Neural progenitor cell (in vitro differentiated cells): ENCODE data around the gene WRAP73. TPM values are rescaled to one million over a fixed set of nuclear protein-coding genes. Genes with fewer than 3 reads are reported as not detected.

ENCODE experiments used
- DNase-seq: peaks from one replicate; pipeline ENCODE4 v3.0.0-alpha.2; 2016; ENCODE audit warnings: low spot score
- H2AFZ ChIP-seq: fragments of 200-600 bp; sonication (generic); replicated peaks from 2 replicates; pipeline ENCODE4 v1.6.1; 2016; ENCODE audit warnings: antibody characterized with exemption
- H3F3A ChIP-seq: fragments of 200-600 bp; sonication (generic); 2 replicates; pipeline ENCODE4 v1.6.1; 2016; ENCODE audit warnings: antibody characterized with exemption, low read depth
- H3K27ac ChIP-seq: fragments of 200-600 bp; sonication (generic); 2 replicates; pipeline ENCODE4 v1.5.1; 2016; ENCODE audit warnings: mild to moderate bottlenecking
- H3K27me3 ChIP-seq: fragments of 200-600 bp; sonication (generic); 2 replicates; pipeline ENCODE4 v1.6.1; 2016; ENCODE audit warnings: mild to moderate bottlenecking, moderate library complexity
- H3K36me3 ChIP-seq: fragments of 200-600 bp; sonication (generic); 2 replicates; pipeline ENCODE4 v1.5.1; 2016
- H3K4me1 ChIP-seq: fragments of 200-600 bp; sonication (generic); 2 replicates; pipeline ENCODE4 v1.6.1; 2016; ENCODE audit warnings: mixed run types
- H3K4me2 ChIP-seq: fragments of 200-600 bp; sonication (generic); 2 replicates; pipeline ENCODE4 v1.6.1; 2016
- H3K4me3 ChIP-seq: fragments of 200-600 bp; sonication (generic); 2 replicates; pipeline ENCODE4 v1.5.1; 2016
- H3K79me2 ChIP-seq: fragments of 200-600 bp; sonication (generic); 2 replicates; pipeline ENCODE4 v1.6.1; 2016; ENCODE audit warnings: low read depth
- H3K9ac ChIP-seq: fragments of 200-600 bp; sonication (generic); 2 replicates; pipeline ENCODE4 v1.6.1; 2016
- H3K9me3 ChIP-seq: fragments of 200-600 bp; sonication (generic); 2 replicates; pipeline ENCODE4 v1.5.1; 2016; ENCODE audit warnings: low read depth
- H4K20me1 ChIP-seq: fragments of 200-600 bp; sonication (generic); 2 replicates; pipeline ENCODE4 v1.6.1; 2016; ENCODE audit warnings: low read depth
- H3K27ac Mint-ChIP-seq: 3 replicates; pipeline ENCODE4 v1.8.0; 2021; ENCODE audit warnings: mixed read lengths
- H3K27me3 Mint-ChIP-seq: 2 replicates; pipeline ENCODE4 v1.8.0; 2022; ENCODE audit warnings: low read depth, mild to moderate bottlenecking, inconsistent platforms, moderate library complexity, mixed read lengths; ENCODE audit not compliant: insufficient read depth
- H3K36me3 Mint-ChIP-seq: 3 replicates; pipeline ENCODE4 v1.8.0; 2021; ENCODE audit warnings: mixed read lengths
- H3K4me1 Mint-ChIP-seq: 3 replicates; pipeline ENCODE4 v1.8.0; 2021; ENCODE audit warnings: mixed read lengths
- H3K4me3 Mint-ChIP-seq: 3 replicates; pipeline ENCODE4 v1.8.0; 2021; ENCODE audit warnings: mild to moderate bottlenecking, moderate library complexity, mixed read lengths
- H3K9me3 Mint-ChIP-seq: 3 replicates; pipeline ENCODE4 v1.8.0; 2020; ENCODE audit warnings: mixed read lengths
- CTCF ChIP-seq: fragments of 200-600 bp; sonication (generic); IDR thresholded peaks from 2 replicates; pipeline ENCODE4 v1.5.1; 2017; ENCODE audit warnings: antibody characterized with exemption, mild to moderate bottlenecking
- EZH2 ChIP-seq: fragments of 200-600 bp; sonication (generic); IDR thresholded peaks from 2 replicates; pipeline ENCODE4 v1.6.1; 2017; ENCODE audit warnings: antibody characterized with exemption, mild to moderate bottlenecking, moderate library complexity
- EZH2phosphoT487 ChIP-seq: fragments of 200-600 bp; sonication (generic); IDR thresholded peaks from 2 replicates; pipeline ENCODE4 v1.6.1; 2017; ENCODE audit warnings: antibody characterized with exemption
- total RNA-seq: library from RNA; depleted of rRNA; stranded (reverse); fragments of >200 nt; gene quantifications from 2 replicates; pipeline ENCODE4 v1.2.3, GENCODE V29; 2015; ENCODE audit warnings: low replicate concordance

Gene WRAP73
- total RNA-seq, 1 donor from 2014 or later = 12.0 TPM

- DNase-seq = no peak
- no peaks in the 10 kb centered on the region for H3K9me3 Mint-ChIP-seq
- H4K20me1 ChIP-seq = no peaks in the 10 kb centered on the region
- no peak overlapping the region for H3K4me3 Mint-ChIP-seq
- H3K27me3 Mint-ChIP-seq = no peaks in the 10 kb centered on the region
- H3K4me3 ChIP-seq = no peak overlapping the region
- no peak overlapping the region for H3K27ac ChIP-seq
- H3K27me3 ChIP-seq = no peaks in the 10 kb centered on the region
- TF ChIP-seq EZH2 = no peak
- TF ChIP-seq EZH2phosphoT487 = no peak
- TF ChIP-seq CTCF = no peak
- no peak overlapping the region for H2AFZ ChIP-seq
- peaks cover 55% of the 10 kb centered on the region for H3K4me1 Mint-ChIP-seq
- no peak overlapping the region for H3K9ac ChIP-seq
- H3K79me2 ChIP-seq = no peaks in the 10 kb centered on the region
- H3K27ac Mint-ChIP-seq = peak overlapping the region; percentile 88
- no peaks in the 10 kb centered on the region for H3F3A ChIP-seq
- no peaks in the 10 kb centered on the region for H3K36me3 Mint-ChIP-seq
- no peaks in the 10 kb centered on the region for H3K36me3 ChIP-seq
- peaks cover 38% of the 10 kb centered on the region for H3K4me1 ChIP-seq
- H3K4me2 ChIP-seq = peak overlapping the region; percentile 52
- no peaks in the 10 kb centered on the region for H3K9me3 ChIP-seq
These were observed 56.2 kb downstream of the WRAP73 start for GRCh38 chr1:3593745-3594144.

GRCh38 chr1:3593334-3593733 is 56.6 kb downstream of the WRAP73 start:
- Mint-ChIP-seq H3K36me3 (no peaks in the 10 kb centered on the region), H3K27ac (no peak overlapping the region), H3K27me3 (no peaks in the 10 kb centered on the region), H3K4me1 (peaks cover 54% of the 10 kb centered on the region), H3K9me3 (no peaks in the 10 kb centered on the region), H3K4me3 (no peak overlapping the region)
- H3K36me3 ChIP-seq = no peaks in the 10 kb centered on the region
- no peak overlapping the region for H3K4me3 ChIP-seq
- H4K20me1 ChIP-seq = no peaks in the 10 kb centered on the region
- H3K79me2 ChIP-seq = no peaks in the 10 kb centered on the region
- H3K27me3 ChIP-seq = no peaks in the 10 kb centered on the region
- no peaks in the 10 kb centered on the region for H3F3A ChIP-seq
- no peak for TF ChIP-seq EZH2
- TF ChIP-seq CTCF = no peak
- no peak for TF ChIP-seq EZH2phosphoT487
- H3K4me1 ChIP-seq = peaks cover 34% of the 10 kb centered on the region
- no peak overlapping the region for H2AFZ ChIP-seq
- no peak overlapping the region for H3K9ac ChIP-seq
- no peaks in the 10 kb centered on the region for H3K9me3 ChIP-seq
- no peak overlapping the region for H3K27ac ChIP-seq
- DNase-seq = peak; percentile 32
- H3K4me2 ChIP-seq = peak overlapping the region; percentile 52

- peak; percentile 36 for TF ChIP-seq CTCF
- no peak for TF ChIP-seq EZH2phosphoT487
- no peaks in the 10 kb centered on the region for H3K9me3 ChIP-seq
- Mint-ChIP-seq H3K27me3 (no peaks in the 10 kb centered on the region), H3K4me1 (peaks cover 45% of the 10 kb centered on the region), H3K4me3 (peak overlapping the region; percentile 75), H3K36me3 (no peaks in the 10 kb centered on the region), H3K9me3 (no peaks in the 10 kb centered on the region), H3K27ac (peak overlapping the region; percentile 97)
- no peaks in the 10 kb centered on the region for H3K36me3 ChIP-seq
- H3K4me2 ChIP-seq = no peak overlapping the region
- H3K9ac ChIP-seq = no peak overlapping the region
- no peak overlapping the region for H3K4me3 ChIP-seq
- peaks cover 23% of the 10 kb centered on the region for H3K4me1 ChIP-seq
- H4K20me1 ChIP-seq = no peaks in the 10 kb centered on the region
- H2AFZ ChIP-seq = no peak overlapping the region
- H3K79me2 ChIP-seq = no peaks in the 10 kb centered on the region
- no peak for DNase-seq
- no peaks in the 10 kb centered on the region for H3K27me3 ChIP-seq
- no peak overlapping the region for H3K27ac ChIP-seq
- peaks cover under 1% of the 10 kb centered on the region for H3F3A ChIP-seq
These were observed 58.7 kb downstream of the WRAP73 start for GRCh38 chr1:3590951-3591865.
